GM15510 (cell line): ENCODE data around the gene GNB1L.

Source experiments
- POLR2A ChIP-seq: IDR thresholded peaks from 3 replicates; pipeline ENCODE4 v1.6.1; 2011; ENCODE audit warnings: borderline replicate concordance; ENCODE audit not compliant: insufficient read length; ENCODE audit errors: extremely low read depth

The GNB1L gene

GRCh38 chr22:19873138-19873959, 18.7 kb upstream of the GNB1L start:
- TF ChIP-seq POLR2A: no peak

GRCh38 chr22:19872779-19873137, 18.1 kb upstream of the GNB1L start:
- no peak for TF ChIP-seq POLR2A

- no peak for TF ChIP-seq POLR2A
Measured at GRCh38 chr22:19871845-19872778, 17.4 kb upstream of the GNB1L start.

DNA sequence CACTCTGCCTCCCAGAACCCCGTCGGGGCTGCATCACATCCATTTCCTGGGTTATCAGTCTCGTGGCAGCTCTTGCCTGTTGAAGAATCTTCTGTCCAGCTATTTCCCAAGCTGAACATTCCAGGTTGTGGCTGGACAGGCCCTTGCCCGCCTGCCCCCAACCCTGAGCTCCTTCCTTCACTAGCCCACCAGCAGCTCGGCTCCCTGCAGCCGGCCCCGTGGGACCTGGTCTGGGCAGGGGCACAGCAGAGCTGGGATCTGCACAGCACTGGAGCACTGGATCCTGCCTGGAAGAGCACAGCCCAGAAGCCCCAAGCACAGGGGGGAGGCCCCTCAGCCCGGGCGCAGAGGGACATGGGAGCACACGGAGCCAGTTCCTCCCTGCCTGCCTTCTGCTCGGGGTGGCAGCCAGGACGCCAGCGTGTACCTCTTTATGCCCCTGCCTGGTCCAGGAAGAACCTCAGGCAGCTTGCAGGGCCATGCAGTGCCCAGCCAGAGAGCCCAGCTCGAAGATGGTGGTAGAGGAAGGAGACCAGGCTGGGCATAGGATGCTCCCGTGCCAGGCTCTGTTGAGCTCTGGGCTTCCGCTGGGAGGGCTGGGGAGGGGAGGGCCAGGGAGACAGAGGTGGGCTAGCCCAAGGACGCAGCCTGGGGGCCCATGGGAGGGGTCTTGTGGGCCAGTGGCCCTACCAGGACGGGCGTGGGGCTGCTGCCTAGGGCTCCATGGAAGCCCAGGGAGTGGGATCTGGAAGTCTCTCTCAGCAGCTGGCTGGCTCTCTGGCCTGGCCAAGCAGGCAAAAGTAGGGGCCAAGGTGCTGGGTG, 16.6 kb upstream of the GNB1L start:
- no peak for TF ChIP-seq POLR2A

GRCh38 chr22:19870153-19871022, 15.7 kb upstream of the GNB1L start:
- TF ChIP-seq POLR2A: no peak

DNA sequence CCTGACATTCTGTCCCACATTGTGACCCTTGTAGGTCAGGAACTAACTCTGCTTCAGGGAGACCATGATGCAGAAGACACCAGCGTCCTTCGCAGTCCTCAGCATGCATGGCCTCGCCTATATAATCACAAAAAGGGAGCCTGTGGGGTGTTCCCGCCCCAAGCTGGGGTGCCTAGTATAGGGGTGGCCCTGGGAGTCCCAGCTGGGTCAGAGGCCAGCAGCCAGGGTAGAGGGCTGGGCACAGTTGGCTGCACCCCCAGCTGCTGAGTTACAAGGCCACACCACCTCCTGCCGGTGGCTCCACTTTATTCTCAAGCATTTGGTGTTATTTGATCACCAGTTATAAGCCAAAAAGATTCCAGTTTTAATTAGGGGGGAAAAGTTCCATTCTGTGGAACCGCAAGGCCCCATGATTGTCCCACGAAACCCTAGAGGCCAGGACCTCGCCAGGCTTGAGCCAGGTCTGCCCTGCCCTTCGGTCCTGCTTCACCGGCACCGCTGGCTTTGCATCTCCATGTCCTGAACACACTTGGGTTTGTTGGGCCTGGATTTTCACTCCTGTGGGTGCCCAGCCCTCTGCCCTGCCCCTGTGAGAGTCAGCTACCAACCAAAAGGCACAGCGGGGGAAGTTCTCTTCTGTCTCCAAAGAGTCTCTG, 15.0 kb upstream of the GNB1L start:
- no peak for TF ChIP-seq POLR2A

GRCh38 chr22:19868773-19869471, 14.2 kb upstream of the GNB1L start:
- no peak for TF ChIP-seq POLR2A

DNA sequence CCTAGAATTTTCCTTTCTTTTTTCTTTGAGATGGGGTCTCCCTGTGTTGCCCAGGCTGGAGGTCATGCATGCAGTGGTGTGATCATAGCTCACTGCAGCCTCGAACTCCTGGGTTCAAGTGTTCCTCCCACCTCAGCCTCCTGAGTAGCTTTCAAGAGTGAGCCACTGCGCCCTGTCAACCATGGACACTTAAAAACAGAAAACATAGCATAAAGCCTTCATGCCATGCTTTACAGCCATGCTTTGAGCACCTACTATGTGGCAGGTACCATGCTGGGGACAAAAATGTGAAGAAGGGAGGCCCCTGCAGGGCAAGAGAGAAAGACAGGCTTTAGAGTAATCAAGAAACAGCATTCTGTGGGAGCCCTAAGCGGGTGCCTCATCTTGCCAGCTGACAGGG, 13.7 kb upstream of the GNB1L start:
- no peak for TF ChIP-seq POLR2A

DNA sequence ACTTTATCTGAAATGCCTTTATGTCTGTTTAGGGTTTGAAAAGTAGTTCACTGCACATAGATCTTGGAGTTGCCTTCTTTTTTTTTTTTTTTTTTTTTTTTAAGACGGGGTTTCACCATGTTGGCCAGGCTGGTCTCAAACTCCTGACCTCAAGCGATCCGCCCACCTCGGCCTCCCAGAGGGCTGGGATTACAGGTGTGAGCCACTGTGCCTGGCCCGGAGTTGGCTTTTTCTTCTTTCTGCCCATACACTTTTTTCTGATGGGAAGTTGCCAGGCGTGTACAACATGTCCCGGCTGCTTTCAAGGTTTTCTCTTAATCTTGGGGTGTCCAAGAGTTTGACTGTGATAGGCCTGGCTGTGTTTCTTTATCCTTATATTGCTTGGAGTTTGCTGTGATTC, 12.9 kb upstream of the GNB1L start:
- TF ChIP-seq POLR2A: no peak

GRCh38 chr22:19866665-19867009, 12.0 kb upstream of the GNB1L start:
- no peak for TF ChIP-seq POLR2A

GRCh38 chr22:19865141-19865829, 10.6 kb upstream of the GNB1L start:
- TF ChIP-seq POLR2A: no peak

DNA sequence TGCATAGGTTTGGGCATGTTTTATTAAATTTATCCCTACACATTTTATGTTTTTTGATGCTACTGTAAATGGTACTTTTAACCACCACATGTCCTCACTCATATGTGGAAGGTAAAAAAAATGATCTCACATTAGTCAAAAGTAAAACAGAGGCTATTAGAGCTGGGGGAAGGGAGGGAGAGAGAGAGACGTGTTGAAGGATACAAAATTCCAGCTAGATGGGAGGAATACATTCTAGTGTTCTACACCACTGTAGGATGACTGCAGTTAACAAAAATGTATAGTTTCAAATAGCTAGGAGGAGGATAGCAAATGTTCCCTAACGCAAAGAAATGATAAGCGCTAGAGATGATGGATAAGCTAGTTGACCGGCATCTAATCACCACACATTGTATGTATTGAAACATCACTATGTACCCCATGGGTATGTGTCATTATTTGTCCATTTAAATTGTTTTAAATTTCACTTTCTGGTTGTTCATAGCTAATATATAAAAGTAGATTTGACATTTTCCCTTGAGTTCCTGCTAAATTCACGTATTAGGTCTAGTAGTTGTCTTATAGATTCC, 9.9 kb upstream of the GNB1L start:
- no peak for TF ChIP-seq POLR2A

GRCh38 chr22:19863571-19863970, 8.9 kb upstream of the GNB1L start:
- no peak for TF ChIP-seq POLR2A
